Gastroesophageal sphincter (tissue), 3 donors: ENCODE results near the gene SH3BP2.

Source experiments
- CTCF ChIP-seq, 4 experiments: fragments of 200-600 bp in 2 of 4; fragments of 450-650 bp in 2 of 4; sonication (generic) in 1 of 4; IDR thresholded peaks; one replicate each; pipeline ENCODE4 v1.5.1; 2017 to 2019; ENCODE audit warnings: antibody characterized with exemption in 4 of 4, mild to moderate bottlenecking in 2 of 4, moderate library complexity in 2 of 4
- EP300 ChIP-seq: sonication (generic); formaldehyde crosslinking; IDR thresholded peaks from one replicate; pipeline ENCODE4 v1.6.1; 2017; ENCODE audit warnings: antibody characterized with exemption, mild to moderate bottlenecking
- POLR2AphosphoS5 ChIP-seq: sonication (generic); formaldehyde crosslinking; IDR thresholded peaks from one replicate; pipeline ENCODE4 v1.6.1; 2017; ENCODE audit warnings: antibody characterized with exemption

GRCh38 chr4:2822461-2823300 lies 29.8 kb downstream of the SH3BP2 start:
- TF ChIP-seq CTCF (IDR thresholded peaks at IDR 0.05) = no peak
- TF ChIP-seq POLR2AphosphoS5 = no peak
- no peak for TF ChIP-seq EP300
